ENCODE data around the gene TMC2. TPM values are rescaled to one million over a fixed set of nuclear protein-coding genes. Genes with fewer than 3 reads are reported as not detected.

Gene TMC2
- total and polyA plus RNA-seq, 2 of the 4 experiments (the other 2 are of a cell fraction), result not detected

GRCh38 chr20:2655331-2656116 lies 119.2 kb downstream of the TMC2 start (continued):
- no peak for TF ChIP-seq ELK1 (IDR thresholded peaks at IDR 0.05; ENCODE audit: borderline replicate concordance, low read depth, low read length)

- no peak overlapping the region for H3K4me2 ChIP-seq (ENCODE audit: low read depth, low read length)
- H2BK15ac ChIP-seq (ENCODE audit: low read depth, low read length), result no peak overlapping the region
- H3K27ac ChIP-seq (ENCODE audit: insufficient read depth, low read length), result no peak overlapping the region
- no peaks in the 10 kb centered on the region for H3K9me3 ChIP-seq (ENCODE audit: control insufficient read depth, insufficient read depth, low read length)
- no peak overlapping the region for H2BK5ac ChIP-seq (ENCODE audit: low read depth, low read length, poor library complexity, severe bottlenecking)
- dilution Hi-C loops (cut with HindIII; ENCODE audit: low sequenced_read_pairs, unreplicated experiment) (no loop called here), intact Hi-C loops (cut with micrococcal nuclease) (no loop called here), in situ Hi-C loops (cut with MboI; ENCODE audit: low sequenced_read_pairs) (no loop called here)
- H3K4me3 ChIP-seq (ENCODE audit: insufficient read depth, low read depth, low read length), result no peak overlapping the region
- H2BK20ac ChIP-seq (ENCODE audit: low read depth, low read length), result no peak overlapping the region
- H2AFZ ChIP-seq (replicated peaks; ENCODE audit: low read length, poor library complexity), result no peak overlapping the region
- peaks cover 57% of the 10 kb centered on the region for H4K20me1 ChIP-seq (ENCODE audit: insufficient read depth, low read length)
- CTCF ChIA-PET, result no interaction called here
- no peak overlapping the region for H3K23ac ChIP-seq (ENCODE audit: low read depth, low read length)
- H3K9me1 ChIP-seq (ENCODE audit: insufficient read depth, low read length), result peaks cover 13% of the 10 kb centered on the region
- no peak overlapping the region for H3K9ac ChIP-seq (ENCODE audit: low read depth, low read length)
- no peak for DNase-seq
- H3K18ac ChIP-seq (ENCODE audit: low read depth, low read length), result no peak overlapping the region
- H3K36me3 ChIP-seq (ENCODE audit: control insufficient read depth, insufficient read depth, low read length), result peaks cover 70% of the 10 kb centered on the region
- no peak overlapping the region for H4K5ac ChIP-seq (ENCODE audit: low read depth, low read length)
- peaks cover 5% of the 10 kb centered on the region for H3K4me1 ChIP-seq (ENCODE audit: control insufficient read depth, insufficient read depth, low read length)
- H2AK5ac ChIP-seq (ENCODE audit: low read depth, low read length), result no peak overlapping the region
- no peak overlapping the region for H4K91ac ChIP-seq (ENCODE audit: insufficient read depth, low read depth, low read length)
- no peak overlapping the region for H2BK120ac ChIP-seq (ENCODE audit: low read depth, low read length)
- H3K27me3 ChIP-seq (ENCODE audit: control insufficient read depth, insufficient read depth, low read length), result no peaks in the 10 kb centered on the region
- no TSS peak for BruUV-seq (replicated peaks)
- WGBS, 2 experiments (ENCODE audit: extremely low coverage in 2 of 2, insufficient read length in 1 of 2), result 100% methylated on average over 1 of the region's 12 CpGs; no CpG with 5 or more reads in 1 of the 2 experiments
- H3K79me1 ChIP-seq (ENCODE audit: low read depth in 1 of 2, low read length in 2 of 2), result peaks cover 26 to 52% of the 10 kb centered on the region in 2 experiments
- no peak overlapping the region for H4K8ac ChIP-seq (ENCODE audit: low read depth in 2 of 2, low read length in 2 of 2)
- no peak for ATAC-seq (ENCODE audit: low read depth)
- H3K56ac ChIP-seq (ENCODE audit: extremely low read depth, insufficient read depth, low read length), result no peak overlapping the region
- peak overlapping the region; percentile 75 for H2AK9ac ChIP-seq (replicated peaks; ENCODE audit: low read depth, low read length, poor library complexity)
- POLR2A ChIA-PET (ENCODE audit: unreplicated experiment), result no interaction called here
- no peak overlapping the region for H3K14ac ChIP-seq (replicated peaks; ENCODE audit: low read depth, low read length)
- no peak overlapping the region for H3K4ac ChIP-seq (ENCODE audit: low read depth, low read length)
- TF ChIP-seq FOS (IDR thresholded peaks at IDR 0.05; ENCODE audit: low read depth, low read length) (no peak), RFX5 (IDR thresholded peaks at IDR 0.05; ENCODE audit: low read depth, low read length) (no peak), RAD21 (IDR thresholded peaks at IDR 0.05; ENCODE audit: low read length) (no peak), POLR2A (IDR thresholded peaks at IDR 0.05; ENCODE audit: low read depth, low read length) (no peak), SMC3 (IDR thresholded peaks at IDR 0.05; ENCODE audit: low read depth, low read length) (no peak), MAZ (IDR thresholded peaks at IDR 0.05; ENCODE audit: borderline replicate concordance, low read depth, low read length) (no peak), USF2 (IDR thresholded peaks at IDR 0.05; ENCODE audit: low read depth, low read length) (no peak), ELK1 (IDR thresholded peaks at IDR 0.05; ENCODE audit: borderline replicate concordance, low read depth, low read length) (no peak), RCOR1 (IDR thresholded peaks at IDR 0.05; ENCODE audit: insufficient replicate concordance, low read length) (no peak), MAFK (IDR thresholded peaks at IDR 0.05; ENCODE audit: low read depth, low read length) (no peak), NFE2L2 (IDR thresholded peaks at IDR 0.05; ENCODE audit: low read depth, low read length) (no peak), MXI1 (IDR thresholded peaks at IDR 0.05; ENCODE audit: borderline replicate concordance, low read depth, low read length) (no peak), CHD1 (IDR thresholded peaks at IDR 0.05; ENCODE audit: low read depth, low read length) (no peak)
Measured at GRCh38 chr20:2656471-2657117, 120.2 kb downstream of the TMC2 start.
